ENCODE data around the gene RRAGC.

DNA sequence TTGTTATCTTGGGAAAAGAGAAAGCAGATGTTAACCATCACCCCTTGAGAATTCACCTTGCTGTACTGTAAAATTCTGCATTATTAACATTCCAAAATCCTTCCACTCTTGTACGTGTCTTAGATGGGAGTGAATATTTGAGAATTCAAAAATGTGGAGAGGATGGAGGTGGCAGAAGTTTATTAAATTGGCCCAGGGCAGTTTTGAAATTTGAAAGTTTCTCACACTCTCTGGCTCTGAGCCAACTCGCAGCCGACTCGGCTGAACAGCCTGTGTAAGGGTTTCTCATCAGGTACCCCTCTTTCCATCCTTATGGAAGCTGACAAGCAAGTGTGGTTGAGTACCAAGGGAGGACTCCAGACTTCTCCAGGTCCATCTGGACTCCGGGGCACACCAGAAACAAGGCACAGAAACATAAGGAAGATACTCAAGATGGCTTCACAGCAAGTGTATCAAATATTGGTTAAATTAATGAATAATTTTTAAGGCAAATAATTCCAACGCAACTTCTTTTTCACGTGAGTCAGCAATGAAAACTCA is 45.1 kb downstream of the RRAGC start:
- TF ChIP-seq, protein P1, sequence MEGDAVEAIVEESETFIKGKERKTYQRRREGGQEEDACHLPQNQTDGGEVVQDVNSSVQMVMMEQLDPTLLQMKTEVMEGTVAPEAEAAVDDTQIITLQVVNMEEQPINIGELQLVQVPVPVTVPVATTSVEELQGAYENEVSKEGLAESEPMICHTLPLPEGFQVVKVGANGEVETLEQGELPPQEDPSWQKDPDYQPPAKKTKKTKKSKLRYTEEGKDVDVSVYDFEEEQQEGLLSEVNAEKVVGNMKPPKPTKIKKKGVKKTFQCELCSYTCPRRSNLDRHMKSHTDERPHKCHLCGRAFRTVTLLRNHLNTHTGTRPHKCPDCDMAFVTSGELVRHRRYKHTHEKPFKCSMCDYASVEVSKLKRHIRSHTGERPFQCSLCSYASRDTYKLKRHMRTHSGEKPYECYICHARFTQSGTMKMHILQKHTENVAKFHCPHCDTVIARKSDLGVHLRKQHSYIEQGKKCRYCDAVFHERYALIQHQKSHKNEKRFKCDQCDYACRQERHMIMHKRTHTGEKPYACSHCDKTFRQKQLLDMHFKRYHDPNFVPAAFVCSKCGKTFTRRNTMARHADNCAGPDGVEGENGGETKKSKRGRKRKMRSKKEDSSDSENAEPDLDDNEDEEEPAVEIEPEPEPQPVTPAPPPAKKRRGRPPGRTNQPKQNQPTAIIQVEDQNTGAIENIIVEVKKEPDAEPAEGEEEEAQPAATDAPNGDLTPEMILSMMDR (IDR thresholded peaks at IDR 0.05) = no peak
- no peak for TF ChIP-seq POLR2A (IDR thresholded peaks at IDR 0.05)

Data from right lobe of liver (tissue), 4 donors.